ENCODE measurements around the gene HHATL.

The HHATL gene

DNA sequence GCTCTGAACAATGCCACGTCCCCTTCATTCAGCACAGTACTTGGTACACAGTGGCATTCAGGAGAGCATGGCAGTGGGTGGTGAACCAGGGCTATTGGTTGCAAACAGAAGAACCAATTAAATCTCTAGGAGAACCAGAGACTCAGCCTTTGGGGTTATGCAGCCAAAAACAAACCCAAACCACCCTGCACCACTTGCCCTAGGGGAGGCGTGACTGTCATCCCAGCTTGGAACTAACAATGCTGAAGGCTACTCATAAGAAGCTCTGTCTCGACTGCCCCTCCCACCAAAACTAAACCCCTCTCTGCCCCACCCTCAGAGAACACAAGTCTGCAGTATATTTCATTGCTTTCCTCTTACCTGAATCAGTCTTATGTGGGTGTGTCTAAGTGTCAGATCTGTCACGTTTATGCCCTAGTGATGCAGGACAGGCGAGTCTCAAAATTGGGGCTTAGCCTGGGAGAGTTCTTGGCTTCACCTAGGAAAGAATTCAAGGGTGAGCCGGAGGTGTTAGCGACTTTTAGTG is 32.5 kb downstream of the HHATL start:
- no peak overlapping the region for H3K4me3 ChIP-seq (ENCODE audit: low read depth, low read length)
- TF ChIP-seq CTCF (IDR thresholded peaks at IDR 0.05; ENCODE audit: low read depth, low read length) = no peak

DNA sequence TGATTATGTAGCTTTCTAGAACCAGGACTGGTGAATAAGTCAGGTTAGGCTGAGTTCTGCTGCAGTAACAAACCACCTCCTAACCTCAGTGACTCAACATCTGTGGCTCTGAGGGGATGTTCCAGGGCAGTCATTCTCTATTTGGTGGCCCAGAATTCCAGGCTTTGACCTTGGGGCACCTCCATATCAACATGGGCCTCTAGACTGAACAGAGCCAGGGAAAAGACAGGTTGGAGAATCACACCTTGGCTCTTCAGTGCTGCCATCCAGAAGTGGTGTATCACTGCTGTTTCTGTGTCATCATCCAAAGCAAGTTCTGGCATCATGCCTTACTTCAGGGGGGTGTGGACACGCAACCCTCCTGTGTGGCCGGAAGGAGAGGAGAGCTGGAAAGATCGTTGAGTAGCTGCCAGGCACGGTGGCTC is 33.8 kb downstream of the HHATL start:
- no peak for TF ChIP-seq CTCF (IDR thresholded peaks at IDR 0.05; ENCODE audit: low read depth, low read length)
- no peak overlapping the region for H3K4me3 ChIP-seq (ENCODE audit: low read depth, low read length)

DNA sequence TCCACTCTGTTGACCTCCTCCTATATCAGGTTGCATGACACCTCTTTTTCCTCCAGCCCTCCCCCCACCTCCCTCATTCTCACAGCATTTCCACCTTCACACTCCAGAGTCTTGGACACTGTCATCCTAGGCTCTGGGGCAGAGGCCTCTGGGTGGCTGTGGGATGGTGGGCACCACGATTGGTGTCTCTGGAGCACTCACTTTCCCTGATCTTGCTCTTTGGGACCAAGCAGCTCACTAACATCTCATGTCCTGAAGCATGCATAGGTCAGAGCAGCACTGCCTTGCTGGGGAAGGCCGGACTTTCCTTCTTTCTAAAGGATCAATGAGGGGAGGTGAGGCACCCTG is 34.2 kb downstream of the HHATL start:
- no peak overlapping the region for H3K4me3 ChIP-seq (ENCODE audit: low read depth, low read length)
- TF ChIP-seq CTCF (IDR thresholded peaks at IDR 0.05; ENCODE audit: low read depth, low read length) = no peak

- TF ChIP-seq CTCF (IDR thresholded peaks at IDR 0.05; ENCODE audit: low read depth, low read length) = no peak
- no peak overlapping the region for H3K4me3 ChIP-seq (ENCODE audit: low read depth, low read length)
Observed at GRCh38 chr3:42667523-42668412, 34.8 kb downstream of the HHATL start.

DNA sequence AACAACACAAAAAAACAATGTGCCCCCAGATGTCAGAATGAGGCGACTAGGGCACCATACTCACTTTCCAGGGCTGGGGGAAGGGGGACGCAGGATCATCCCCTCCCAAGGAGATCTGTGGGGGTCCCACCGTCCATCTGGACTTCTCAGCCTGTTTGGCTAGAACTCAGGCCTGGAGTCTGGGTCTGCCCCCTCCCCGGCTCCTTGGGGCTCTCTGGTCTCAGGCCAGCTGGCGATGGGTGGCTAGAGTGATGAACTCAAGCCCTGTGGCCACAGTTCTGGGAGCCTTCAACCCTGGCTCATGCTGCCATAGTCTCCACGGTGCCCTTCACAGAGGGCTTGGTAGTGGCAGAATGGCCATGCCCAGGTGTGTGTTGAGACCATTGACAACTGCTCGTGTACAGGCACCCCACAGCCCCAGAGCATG is 35.5 kb downstream of the HHATL start:
- TF ChIP-seq CTCF (IDR thresholded peaks at IDR 0.05; ENCODE audit: low read depth, low read length) = no peak
- H3K4me3 ChIP-seq (ENCODE audit: low read depth, low read length) = no peak overlapping the region

GRCh38 chr3:42666577-42666998 is 36.0 kb downstream of the HHATL start:
- no peak for TF ChIP-seq CTCF (IDR thresholded peaks at IDR 0.05; ENCODE audit: low read depth, low read length)
- no peak overlapping the region for H3K4me3 ChIP-seq (ENCODE audit: low read depth, low read length)

DNA sequence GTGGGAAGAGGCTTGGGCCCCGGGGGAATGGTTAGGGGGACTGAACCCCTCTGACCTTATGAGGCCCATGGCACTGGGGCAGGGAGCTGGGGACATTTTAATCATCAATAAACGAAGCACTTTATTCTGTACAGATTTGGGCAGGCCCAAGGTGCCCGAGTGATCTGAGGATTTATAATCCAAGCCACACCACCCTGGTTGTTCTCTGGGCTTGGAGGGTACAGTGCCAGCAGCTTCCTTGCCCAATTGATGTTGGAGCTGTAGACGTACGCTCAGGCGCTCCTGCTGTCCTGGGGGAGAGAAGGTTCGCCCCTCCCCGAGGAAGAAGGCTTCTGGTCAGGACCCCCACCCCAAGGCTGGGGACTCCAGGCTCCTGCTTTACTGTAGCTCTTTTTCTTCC is 36.6 kb downstream of the HHATL start:
- no peak for TF ChIP-seq CTCF (IDR thresholded peaks at IDR 0.05; ENCODE audit: low read depth, low read length)
- no peak overlapping the region for H3K4me3 ChIP-seq (ENCODE audit: low read depth, low read length)
